NB4 (cell line): ENCODE data around the gene MICALL1.

Experiments
- MYC ChIP-seq: IDR thresholded peaks from 2 replicates; pipeline ENCODE4 v1.6.1; 2011; ENCODE audit warnings: low read depth, low read length
- POLR2A ChIP-seq: IDR thresholded peaks from 2 replicates; pipeline ENCODE4 v1.6.1; 2011; ENCODE audit warnings: mild to moderate bottlenecking; ENCODE audit not compliant: insufficient read length; ENCODE audit errors: extremely low read depth
- TF ChIP-seq, protein P1 (sequence below): IDR thresholded peaks from one replicate; pipeline ENCODE4 v1.5.1; 2012; ENCODE audit warnings: low read depth, low read length
- TF ChIP-seq, protein P2 (sequence below): IDR thresholded peaks from 2 replicates; pipeline ENCODE4 v1.6.1; 2011; ENCODE audit warnings: low read depth, low read length

DNA sequence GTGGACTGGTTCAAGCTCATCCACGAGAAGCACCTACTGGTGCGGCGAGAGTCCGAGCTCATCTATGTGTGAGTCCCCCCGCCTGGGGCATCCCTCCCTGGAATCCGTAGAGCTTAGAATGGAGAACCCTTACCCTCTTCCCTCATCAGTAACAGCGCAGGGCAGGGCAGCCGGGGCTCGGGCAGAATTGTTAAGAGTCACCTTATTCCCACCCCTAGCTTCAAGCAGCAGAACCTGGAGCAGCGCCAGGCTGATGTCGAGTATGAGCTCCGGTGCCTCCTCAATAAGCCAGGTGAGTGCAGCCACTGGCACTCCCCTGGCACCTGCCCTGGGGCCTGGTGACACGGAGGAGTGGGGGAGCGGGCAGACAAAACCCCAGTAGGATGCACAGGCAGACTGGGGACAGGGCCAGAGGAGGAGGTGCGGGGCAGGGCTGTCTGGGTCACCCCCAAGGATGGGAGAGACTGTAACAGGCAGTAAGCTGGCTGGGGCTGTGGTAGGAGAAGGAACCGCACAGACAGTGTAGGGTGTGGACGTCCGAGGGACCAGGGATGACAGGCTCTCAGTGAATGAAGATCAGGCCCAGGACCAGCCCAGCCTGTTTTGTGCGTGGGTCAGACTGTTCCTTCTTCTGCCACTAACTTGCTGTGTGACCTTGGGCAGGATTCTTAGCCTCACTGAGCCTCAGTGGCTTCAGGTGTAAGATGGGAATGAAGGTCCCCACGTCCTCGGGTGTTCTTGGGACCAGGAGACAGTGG, 26.9 kb downstream of the MICALL1 start:
- TF ChIP-seq, protein P1, sequence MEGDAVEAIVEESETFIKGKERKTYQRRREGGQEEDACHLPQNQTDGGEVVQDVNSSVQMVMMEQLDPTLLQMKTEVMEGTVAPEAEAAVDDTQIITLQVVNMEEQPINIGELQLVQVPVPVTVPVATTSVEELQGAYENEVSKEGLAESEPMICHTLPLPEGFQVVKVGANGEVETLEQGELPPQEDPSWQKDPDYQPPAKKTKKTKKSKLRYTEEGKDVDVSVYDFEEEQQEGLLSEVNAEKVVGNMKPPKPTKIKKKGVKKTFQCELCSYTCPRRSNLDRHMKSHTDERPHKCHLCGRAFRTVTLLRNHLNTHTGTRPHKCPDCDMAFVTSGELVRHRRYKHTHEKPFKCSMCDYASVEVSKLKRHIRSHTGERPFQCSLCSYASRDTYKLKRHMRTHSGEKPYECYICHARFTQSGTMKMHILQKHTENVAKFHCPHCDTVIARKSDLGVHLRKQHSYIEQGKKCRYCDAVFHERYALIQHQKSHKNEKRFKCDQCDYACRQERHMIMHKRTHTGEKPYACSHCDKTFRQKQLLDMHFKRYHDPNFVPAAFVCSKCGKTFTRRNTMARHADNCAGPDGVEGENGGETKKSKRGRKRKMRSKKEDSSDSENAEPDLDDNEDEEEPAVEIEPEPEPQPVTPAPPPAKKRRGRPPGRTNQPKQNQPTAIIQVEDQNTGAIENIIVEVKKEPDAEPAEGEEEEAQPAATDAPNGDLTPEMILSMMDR, result no peak
- TF ChIP-seq, protein P2, sequence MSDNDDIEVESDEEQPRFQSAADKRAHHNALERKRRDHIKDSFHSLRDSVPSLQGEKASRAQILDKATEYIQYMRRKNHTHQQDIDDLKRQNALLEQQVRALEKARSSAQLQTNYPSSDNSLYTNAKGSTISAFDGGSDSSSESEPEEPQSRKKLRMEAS, result no peak
- no peak for TF ChIP-seq MYC
- no peak for TF ChIP-seq POLR2A
